Fibroblast of skin of right biceps (primary cell): ENCODE data around the gene UBAP2.
A peak's percentile ranks its signal among the peaks of the same experiment; 100 is the strongest.
"Not testable (repeated sequence)": the region's sequence is repeated elsewhere in the genome, so short reads cannot be mapped to it uniquely, and the experiment has no call there.

ENCODE experiments used
- DNase-seq: peaks from one replicate; pipeline ENCODE4 v3.0.0-alpha.2; 2013

Gene UBAP2

GRCh38 chr9:33964086-33964768, 84.5 kb downstream of the UBAP2 start:
- no peak for DNase-seq

GRCh38 chr9:33962468-33962867, 86.2 kb downstream of the UBAP2 start:
- DNase-seq: not testable (repeated sequence)

GRCh38 chr9:33959725-33960124, 89.0 kb downstream of the UBAP2 start:
- DNase-seq: no peak

GRCh38 chr9:33956544-33956943, 92.1 kb downstream of the UBAP2 start:
- no peak for DNase-seq

- no peak for DNase-seq
Observed at GRCh38 chr9:33952066-33952465, 96.6 kb downstream of the UBAP2 start.

- no peak for DNase-seq
Observed at GRCh38 chr9:33950371-33950770, 98.3 kb downstream of the UBAP2 start.

- DNase-seq: peak; percentile 94
Observed at GRCh38 chr9:33946779-33947535, 101.7 kb downstream of the UBAP2 start.

GRCh38 chr9:33943389-33943788, 105.3 kb downstream of the UBAP2 start:
- no peak for DNase-seq

GRCh38 chr9:33942471-33943083, 106.1 kb downstream of the UBAP2 start:
- DNase-seq: peak; percentile 87

GRCh38 chr9:33939924-33940874, 108.5 kb downstream of the UBAP2 start:
- no peak for DNase-seq

GRCh38 chr9:33934188-33934878, 114.4 kb downstream of the UBAP2 start:
- no peak for DNase-seq

GRCh38 chr9:33932078-33932807, 116.4 kb downstream of the UBAP2 start:
- DNase-seq: no peak

- no peak for DNase-seq
Observed at GRCh38 chr9:33931326-33931725, 117.4 kb downstream of the UBAP2 start.

- no peak for DNase-seq
Observed at GRCh38 chr9:33927694-33928093, 121.0 kb downstream of the UBAP2 start.

GRCh38 chr9:33926746-33927485, 121.8 kb downstream of the UBAP2 start:
- DNase-seq: no peak

- peak; percentile 51 for DNase-seq
Observed at GRCh38 chr9:33924978-33925797, 123.5 kb downstream of the UBAP2 start.

GRCh38 chr9:33923998-33924701, 124.5 kb downstream of the UBAP2 start:
- no peak for DNase-seq

GRCh38 chr9:33923079-33923478, 125.6 kb downstream of the UBAP2 start:
- DNase-seq: no peak
